LNCAP (cell line): ENCODE data around the gene SLC7A9.

ENCODE experiments used
- CTCF ChIP-seq: fragments of 450-650 bp; IDR thresholded peaks from 2 replicates; pipeline ENCODE4 v1.5.1; 2017; ENCODE audit warnings: mild to moderate bottlenecking

Gene SLC7A9

DNA sequence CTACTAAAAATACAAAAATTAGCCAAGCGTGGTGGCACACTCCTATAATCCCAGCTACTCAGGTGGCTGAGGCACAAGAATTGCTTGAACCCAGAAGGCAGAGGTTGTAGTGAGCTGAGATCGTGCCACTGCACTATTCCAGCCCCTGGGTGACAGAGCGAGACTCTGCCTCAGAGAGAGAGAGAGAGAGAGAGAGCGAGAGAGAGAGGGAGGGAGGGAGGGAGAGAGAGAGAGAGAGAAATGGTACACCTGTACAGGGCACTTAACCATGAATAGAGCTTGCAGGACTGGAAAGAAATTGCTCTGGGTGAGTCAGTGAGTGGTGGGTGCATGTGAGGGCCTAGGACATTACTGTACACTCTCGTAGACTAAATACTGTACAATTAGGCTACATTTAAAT, 40.5 kb upstream of the SLC7A9 start:
- no peak for TF ChIP-seq CTCF

DNA sequence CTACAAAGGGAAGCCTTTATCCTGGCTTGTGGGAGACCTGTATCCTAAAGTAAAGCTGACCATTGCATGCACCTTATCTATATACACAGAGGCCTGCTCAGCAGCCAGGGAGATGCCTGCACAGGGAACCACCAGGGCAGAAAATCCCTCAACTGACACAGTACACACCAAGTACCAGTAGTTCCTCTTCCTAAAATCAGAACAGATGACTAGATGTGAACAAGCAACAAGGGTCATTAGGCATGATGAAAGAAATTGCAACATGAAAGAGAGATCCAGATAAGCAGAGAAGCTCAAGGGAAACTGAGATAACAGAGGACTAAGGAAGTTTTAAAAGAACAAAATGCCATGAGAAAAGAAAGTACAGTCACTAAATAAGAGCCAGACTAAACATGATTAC, 39.7 kb upstream of the SLC7A9 start:
- TF ChIP-seq CTCF: no peak

- no peak for TF ChIP-seq CTCF
Observed at GRCh38 chr19:32908641-32909190, 39.1 kb upstream of the SLC7A9 start.

GRCh38 chr19:32902448-32902847, 32.9 kb upstream of the SLC7A9 start:
- no peak for TF ChIP-seq CTCF

- TF ChIP-seq CTCF: no peak
Observed at GRCh38 chr19:32901504-32902161, 32.1 kb upstream of the SLC7A9 start.

DNA sequence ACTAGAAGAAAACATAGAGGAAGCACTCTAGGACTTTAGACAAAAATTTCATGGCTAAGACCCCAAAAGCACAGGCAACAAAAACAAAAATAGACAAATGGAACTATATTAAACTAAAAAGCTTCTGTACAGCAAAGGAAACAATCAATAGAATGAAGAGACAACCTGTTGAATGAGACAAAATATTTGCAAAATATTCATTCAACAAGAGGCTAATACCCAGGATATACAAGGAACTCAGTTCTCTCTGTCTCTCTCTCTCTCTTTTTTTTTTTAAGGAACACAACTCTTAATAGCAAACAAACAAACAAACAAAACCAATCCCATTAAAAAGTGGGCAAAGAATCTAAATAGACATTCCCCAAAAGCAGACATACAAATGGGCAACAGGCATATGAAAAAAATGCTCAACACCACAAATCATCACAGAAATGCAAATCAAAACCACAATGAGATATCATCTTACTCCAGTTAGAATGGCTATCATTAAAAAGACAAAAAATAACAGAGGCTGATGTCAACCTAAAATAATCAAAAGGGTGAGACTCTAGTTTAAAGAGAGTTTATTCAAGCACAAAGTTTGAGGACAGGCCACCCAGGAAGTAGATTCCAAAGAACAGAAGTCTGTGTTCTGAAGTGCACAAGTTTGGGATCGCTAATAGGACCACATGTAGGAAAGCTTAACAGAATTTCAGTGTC, 27.1 kb upstream of the SLC7A9 start:
- TF ChIP-seq CTCF: no peak

- TF ChIP-seq CTCF: no peak
Observed at GRCh38 chr19:32895384-32895783, 25.8 kb upstream of the SLC7A9 start.
